Mucosa of rectum (tissue), 2 donors: Measurements from ENCODE around the gene C16orf78.

Experiments used
- H3K27ac ChIP-seq, 2 donors: one replicate each; pipeline ENCODE4 v1.7.0; 2013; ENCODE audit warnings: inconsistent platforms in 2 of 2, low read depth in 2 of 2, low read length in 2 of 2
- H3K27me3 ChIP-seq, 2 donors: one replicate each; pipeline ENCODE4 v1.7.0; 2013; ENCODE audit warnings: low read length in 2 of 2; ENCODE audit not compliant: control insufficient read depth in 2 of 2, insufficient read depth in 2 of 2
- H3K36me3 ChIP-seq, 2 donors: one replicate each; pipeline ENCODE4 v1.7.0; 2013; ENCODE audit warnings: low read length in 2 of 2; ENCODE audit not compliant: control insufficient read depth in 2 of 2, insufficient read depth in 2 of 2
- H3K4me1 ChIP-seq, 2 donors: one replicate each; pipeline ENCODE4 v1.7.0; 2013; ENCODE audit warnings: low read length in 2 of 2, mild to moderate bottlenecking in 1 of 2; ENCODE audit not compliant: control insufficient read depth in 2 of 2, insufficient read depth in 2 of 2
- H3K4me3 ChIP-seq, 2 donors: one replicate each; pipeline ENCODE4 v1.7.0; 2013; ENCODE audit warnings: low read length in 2 of 2
- H3K9ac ChIP-seq, 2 donors: one replicate each; pipeline ENCODE4 v1.7.0; 2013; ENCODE audit warnings: low read length in 2 of 2, low read depth in 1 of 2, mild to moderate bottlenecking in 1 of 2
- H3K9me3 ChIP-seq, 2 donors: one replicate each; pipeline ENCODE4 v1.7.0; 2013; ENCODE audit warnings: low read length in 2 of 2; ENCODE audit not compliant: control insufficient read depth in 2 of 2
- donor health status: healthy.
- donor health status: Normal muscosa, but diverticular disease.

Gene C16orf78

DNA sequence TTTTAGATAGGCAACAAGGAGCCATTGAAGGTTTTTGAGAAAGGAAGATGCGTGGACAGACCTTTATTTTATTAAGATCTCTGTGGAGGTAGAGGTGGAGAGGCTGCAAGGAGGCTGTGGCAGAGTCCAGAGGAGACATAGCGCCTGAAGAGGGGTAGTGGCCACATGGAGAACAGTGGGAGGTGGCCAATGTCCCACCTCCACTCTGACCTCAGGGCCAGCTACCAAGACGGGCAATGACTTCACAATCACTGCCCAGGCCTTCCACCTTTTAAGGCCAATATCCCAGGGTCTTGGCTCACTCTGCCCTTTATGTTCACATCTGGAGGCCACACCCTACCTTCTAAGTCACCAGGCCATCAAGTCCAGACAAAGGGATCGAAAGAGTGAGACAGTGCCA is at the start of gene C16orf78:
TSS of gene C16orf78 (plus strand) at position 301 of the 400 bp plus-strand sequence. CDS start 136 bp downstream, outside the sequence.
- peaks cover 0 to 2% of the 10 kb centered on the region in 2 donors for H3K9me3 ChIP-seq
- H3K9ac ChIP-seq = no peak within 1 kb of the TSS
- no peaks in the 10 kb centered on the region for H3K27me3 ChIP-seq
- no peak within 1 kb of the TSS for H3K4me3 ChIP-seq
- no peaks in the 10 kb centered on the region for H3K4me1 ChIP-seq
- no peak within 1 kb of the TSS for H3K27ac ChIP-seq
- H3K36me3 ChIP-seq = no peaks in the 10 kb centered on the region

DNA sequence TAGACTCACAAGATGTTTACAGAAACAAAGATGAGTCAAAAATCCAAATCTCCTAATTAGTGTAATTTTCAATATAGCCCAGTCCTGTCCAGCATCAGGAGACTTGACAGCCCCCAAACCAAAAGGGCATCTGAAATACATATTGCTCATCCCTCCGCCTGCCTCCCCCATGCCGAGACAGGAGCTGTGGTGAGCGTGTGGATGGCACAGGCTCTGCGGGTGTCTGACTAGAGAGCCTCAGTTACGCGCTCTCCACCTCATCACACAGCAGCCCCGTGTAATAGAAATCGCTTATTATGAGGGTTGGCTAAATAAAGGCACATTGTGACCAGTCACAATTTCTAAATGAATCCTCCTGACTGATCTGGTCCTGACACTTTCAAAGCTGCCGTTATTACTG is 48.9 kb upstream of the C16orf78 start:
- Histone ChIP-seq H3K36me3 (no peaks in the 10 kb centered on the region), H3K9ac (no peak overlapping the region), H3K4me1 (no peaks in the 10 kb centered on the region), H3K27me3 (no peaks in the 10 kb centered on the region), H3K9me3 (no peaks in the 10 kb centered on the region), H3K4me3 (no peak overlapping the region), H3K27ac (no peak overlapping the region)

GRCh38 chr16:49327466-49327865 is 46.1 kb upstream of the C16orf78 start:
- H3K4me3 ChIP-seq = no peak overlapping the region
- no peaks in the 10 kb centered on the region for H3K36me3 ChIP-seq
- no peak overlapping the region for H3K27ac ChIP-seq
- no peaks in the 10 kb centered on the region for H3K4me1 ChIP-seq
- H3K9me3 ChIP-seq = no peaks in the 10 kb centered on the region
- no peak overlapping the region for H3K9ac ChIP-seq
- no peaks in the 10 kb centered on the region for H3K27me3 ChIP-seq

GRCh38 chr16:49328325-49328724 is 45.3 kb upstream of the C16orf78 start:
- H3K4me3 ChIP-seq = no peak overlapping the region
- H3K27me3 ChIP-seq = no peaks in the 10 kb centered on the region

GRCh38 chr16:49330562-49331201 is 42.9 kb upstream of the C16orf78 start:
- no peaks in the 10 kb centered on the region for H3K4me1 ChIP-seq
- H3K4me3 ChIP-seq = no peak overlapping the region
- H3K9ac ChIP-seq = no peak overlapping the region
- H3K9me3 ChIP-seq = no peaks in the 10 kb centered on the region
- no peak overlapping the region for H3K27ac ChIP-seq
- peaks cover 0 to 3% of the 10 kb centered on the region in 2 donors for H3K27me3 ChIP-seq
- no peaks in the 10 kb centered on the region for H3K36me3 ChIP-seq

More at GRCh38 chr16:49328325-49328724, 45.3 kb upstream of the C16orf78 start:
- H3K4me1 ChIP-seq = no peaks in the 10 kb centered on the region
- H3K36me3 ChIP-seq = no peaks in the 10 kb centered on the region
- no peak overlapping the region for H3K9ac ChIP-seq
- H3K27ac ChIP-seq = no peak overlapping the region
- no peaks in the 10 kb centered on the region for H3K9me3 ChIP-seq

- no peak overlapping the region for H3K9ac ChIP-seq
- no peaks in the 10 kb centered on the region for H3K36me3 ChIP-seq
- peaks cover 3% of the 10 kb centered on the region in 2 donors for H3K27me3 ChIP-seq
- H3K9me3 ChIP-seq = no peaks in the 10 kb centered on the region
- H3K4me3 ChIP-seq = no peak overlapping the region
- H3K27ac ChIP-seq = no peak overlapping the region
- no peaks in the 10 kb centered on the region for H3K4me1 ChIP-seq
Observed at GRCh38 chr16:49332589-49333258, 40.9 kb upstream of the C16orf78 start.

- Histone ChIP-seq H3K4me3 (no peak overlapping the region), H3K36me3 (no peaks in the 10 kb centered on the region), H3K9me3 (no peaks in the 10 kb centered on the region), H3K27ac (no peak overlapping the region), H3K27me3 (peaks cover 3% of the 10 kb centered on the region in 2 donors), H3K4me1 (no peaks in the 10 kb centered on the region), H3K9ac (no peak overlapping the region)
Observed at GRCh38 chr16:49333259-49333597, 40.4 kb upstream of the C16orf78 start.

DNA sequence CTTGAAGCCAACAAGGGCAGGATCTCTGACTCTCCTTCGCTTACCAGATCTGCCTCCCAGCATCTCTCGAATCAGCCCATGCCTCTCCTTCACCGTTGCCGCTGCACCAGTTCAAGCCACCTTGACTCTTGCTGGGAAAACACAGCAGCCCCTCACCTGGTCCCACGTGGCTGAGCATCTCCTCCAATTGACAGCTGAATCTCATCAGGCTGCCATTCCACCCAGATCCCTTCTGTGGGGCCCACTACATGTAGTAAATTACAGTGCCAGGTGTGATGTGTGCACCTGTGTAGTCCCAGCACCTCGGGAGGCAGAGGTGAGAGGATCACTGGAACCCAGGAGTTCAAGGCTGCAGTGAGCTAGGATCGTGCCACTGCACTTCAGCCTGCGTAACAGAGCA is 37.8 kb upstream of the C16orf78 start:
- Histone ChIP-seq H3K27ac (no peak overlapping the region), H3K9ac (no peak overlapping the region), H3K27me3 (peaks cover 3% of the 10 kb centered on the region in 2 donors), H3K4me1 (no peaks in the 10 kb centered on the region), H3K9me3 (no peaks in the 10 kb centered on the region), H3K4me3 (no peak overlapping the region), H3K36me3 (no peaks in the 10 kb centered on the region)

GRCh38 chr16:49336581-49336980 is 37.0 kb upstream of the C16orf78 start:
- no peak overlapping the region for H3K9ac ChIP-seq
- H3K27me3 ChIP-seq = peaks cover 3% of the 10 kb centered on the region in 2 donors
- H3K27ac ChIP-seq = no peak overlapping the region
- no peaks in the 10 kb centered on the region for H3K36me3 ChIP-seq
- no peaks in the 10 kb centered on the region for H3K4me1 ChIP-seq
- no peaks in the 10 kb centered on the region for H3K9me3 ChIP-seq
- no peak overlapping the region for H3K4me3 ChIP-seq

DNA sequence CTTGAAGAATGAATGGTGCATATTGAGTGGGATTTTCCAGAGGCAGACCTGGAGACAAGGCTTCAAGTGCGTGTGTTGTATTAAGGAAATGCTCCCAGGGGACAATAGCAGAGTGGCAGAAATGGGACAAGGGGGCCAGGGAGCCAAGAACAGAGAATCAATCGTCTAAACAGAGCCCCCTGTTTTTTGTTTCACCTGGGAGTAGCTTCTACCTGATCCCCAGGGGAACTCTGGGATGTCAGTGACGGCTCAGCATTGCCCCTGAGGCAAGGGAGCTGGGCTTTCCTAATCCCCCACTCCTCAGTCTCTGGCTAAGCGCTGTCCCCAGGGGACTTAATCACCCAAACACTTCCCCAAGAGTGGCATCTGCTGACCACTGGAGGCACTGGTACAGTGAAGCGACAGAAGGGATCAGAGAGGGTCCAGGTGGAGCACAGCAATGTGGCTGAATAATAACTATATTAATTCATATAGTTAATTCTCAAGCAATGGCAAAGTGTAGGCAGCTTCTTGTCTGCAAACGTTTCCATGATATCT is 35.7 kb upstream of the C16orf78 start:
- H3K4me3 ChIP-seq = no peak overlapping the region
- no peak overlapping the region for H3K9ac ChIP-seq
- peaks cover 3% of the 10 kb centered on the region in 2 donors for H3K27me3 ChIP-seq
- H3K36me3 ChIP-seq = no peaks in the 10 kb centered on the region
- H3K4me1 ChIP-seq = no peaks in the 10 kb centered on the region
- H3K9me3 ChIP-seq = no peaks in the 10 kb centered on the region
- H3K27ac ChIP-seq = no peak overlapping the region
